HG03159 (cell line): ENCODE results near the gene ZC3H14.

Experiments
- ATAC-seq: cut with Tn5 transposase; IDR thresholded peaks from one replicate; pipeline ENCODE4 v1.9.1; 2021; ENCODE audit warnings: mild to moderate bottlenecking, moderate library complexity; ENCODE audit not compliant: unreplicated experiment

Gene ZC3H14

GRCh38 chr14:88605594-88605993 lies 42.8 kb downstream of the ZC3H14 start:
- ATAC-seq: no peak

GRCh38 chr14:88607829-88608228 lies 45.0 kb downstream of the ZC3H14 start:
- ATAC-seq: no peak

GRCh38 chr14:88611878-88612277 lies 49.0 kb downstream of the ZC3H14 start:
- ATAC-seq: no peak

- ATAC-seq: no peak
These were observed 50.1 kb downstream of the ZC3H14 start for GRCh38 chr14:88612981-88613380.

GRCh38 chr14:88613552-88614010 lies 50.7 kb downstream of the ZC3H14 start:
- no peak for ATAC-seq

GRCh38 chr14:88614218-88614907 lies 51.5 kb downstream of the ZC3H14 start:
- no peak for ATAC-seq

GRCh38 chr14:88616697-88617096 lies 53.9 kb downstream of the ZC3H14 start:
- ATAC-seq: no peak

- no peak for ATAC-seq
These were observed 54.6 kb downstream of the ZC3H14 start for GRCh38 chr14:88617479-88617878.

- ATAC-seq: no peak
These were observed 55.6 kb downstream of the ZC3H14 start for GRCh38 chr14:88618476-88618875.

GRCh38 chr14:88621100-88621499 lies 58.3 kb downstream of the ZC3H14 start:
- ATAC-seq: no peak

GRCh38 chr14:88625671-88626070 lies 62.8 kb downstream of the ZC3H14 start:
- ATAC-seq: no peak

- no peak for ATAC-seq
These were observed 65.2 kb downstream of the ZC3H14 start for GRCh38 chr14:88628033-88628432.

- no peak for ATAC-seq
These were observed 65.6 kb downstream of the ZC3H14 start for GRCh38 chr14:88628462-88628861.

- no peak for ATAC-seq
These were observed 67.7 kb downstream of the ZC3H14 start for GRCh38 chr14:88630565-88630964.

GRCh38 chr14:88631091-88631490 lies 68.3 kb downstream of the ZC3H14 start:
- ATAC-seq: no peak

- ATAC-seq: no peak
These were observed 69.7 kb downstream of the ZC3H14 start for GRCh38 chr14:88632512-88632911.

GRCh38 chr14:88639221-88639620 lies 76.4 kb downstream of the ZC3H14 start:
- no peak for ATAC-seq

- ATAC-seq: no peak
These were observed 97.2 kb downstream of the ZC3H14 start for GRCh38 chr14:88660056-88660455.

- peak; percentile 89 for ATAC-seq
These were observed 104.9 kb downstream of the ZC3H14 start for GRCh38 chr14:88667555-88668273.

GRCh38 chr14:88668448-88669116 lies 105.7 kb downstream of the ZC3H14 start:
- ATAC-seq: peak; percentile 69

GRCh38 chr14:88669346-88669745 lies 106.5 kb downstream of the ZC3H14 start:
- ATAC-seq: no peak
